ENCODE measurements around the gene BIRC7.

The BIRC7 gene

GRCh38 chr20:63226042-63226943, 9.4 kb upstream of the BIRC7 start:
- DNase-seq, result no peak

GRCh38 chr20:63227260-63227659, 8.4 kb upstream of the BIRC7 start:
- DNase-seq, result no peak

- no peak for DNase-seq
These were observed 6.9 kb upstream of the BIRC7 start for GRCh38 chr20:63228806-63229205.

GRCh38 chr20:63230800-63231268, 4.9 kb upstream of the BIRC7 start:
- no peak for DNase-seq

GRCh38 chr20:63232235-63233060, 3.3 kb upstream of the BIRC7 start:
- DNase-seq, result no peak

- DNase-seq, result no peak
These were observed 2.7 kb upstream of the BIRC7 start for GRCh38 chr20:63233061-63233344.

- no peak for DNase-seq
These were observed 1.8 kb upstream of the BIRC7 start for GRCh38 chr20:63233924-63234323.

GRCh38 chr20:63234693-63235398, 859 bp upstream of the BIRC7 start:
- DNase-seq, result peak; percentile 12

- no peak for DNase-seq
These were observed 572 bp downstream of the BIRC7 start for GRCh38 chr20:63236116-63236837.

GRCh38 chr20:63238031-63238430, 2.3 kb downstream of the BIRC7 start:
- no peak for DNase-seq

GRCh38 chr20:63238514-63239125, 2.9 kb downstream of the BIRC7 start:
- DNase-seq, result no peak

GRCh38 chr20:63239431-63239830, 3.7 kb downstream of the BIRC7 start:
- no peak for DNase-seq

- DNase-seq, result no peak
These were observed 4.3 kb downstream of the BIRC7 start for GRCh38 chr20:63240004-63240403.

- DNase-seq, result no peak
These were observed 5.6 kb downstream of the BIRC7 start for GRCh38 chr20:63241272-63241671.

- DNase-seq, result no peak
These were observed 7.0 kb downstream of the BIRC7 start for GRCh38 chr20:63242736-63243135.

- DNase-seq, result no peak
These were observed 8.0 kb downstream of the BIRC7 start for GRCh38 chr20:63243604-63244247.

- no peak for DNase-seq
These were observed 8.8 kb downstream of the BIRC7 start for GRCh38 chr20:63244468-63244867.

GRCh38 chr20:63246490-63247288, 11.0 kb downstream of the BIRC7 start:
- no peak for DNase-seq

- no peak for DNase-seq
These were observed 12.0 kb downstream of the BIRC7 start for GRCh38 chr20:63247671-63248228.

- no peak for DNase-seq
These were observed 13.3 kb downstream of the BIRC7 start for GRCh38 chr20:63248835-63249591.
